DMS153 treated with DMSO at 0.1 percent for 48 hours (cell line): ENCODE data around the gene TGM5.
"Not testable (repeated sequence)": the region's sequence is repeated elsewhere in the genome, so short reads cannot be mapped to it uniquely, and the experiment has no call there.

Experiments used
- DNase-seq: peaks from one replicate; lab custom pipeline; 2025; ENCODE audit not compliant: unreplicated experiment; lab: John Stamatoyannopoulos, UW

TGM5 gene

GRCh38 chr15:43218908-43219706, 47.6 kb downstream of the TGM5 start:
- DNase-seq: no peak

GRCh38 chr15:43215961-43216360, 50.8 kb downstream of the TGM5 start:
- DNase-seq: no peak

- no peak for DNase-seq
Measured at GRCh38 chr15:43214592-43215295, 52.0 kb downstream of the TGM5 start.

GRCh38 chr15:43214169-43214568, 52.6 kb downstream of the TGM5 start:
- no peak for DNase-seq

- DNase-seq: no peak
Measured at GRCh38 chr15:43213466-43213865, 53.3 kb downstream of the TGM5 start.

- no peak for DNase-seq
Measured at GRCh38 chr15:43212951-43213350, 53.8 kb downstream of the TGM5 start.

GRCh38 chr15:43212299-43212698, 54.4 kb downstream of the TGM5 start:
- DNase-seq: no peak

- no peak for DNase-seq
Measured at GRCh38 chr15:43211224-43211735, 55.4 kb downstream of the TGM5 start.

- DNase-seq: no peak
Measured at GRCh38 chr15:43210807-43211206, 55.9 kb downstream of the TGM5 start.

GRCh38 chr15:43210172-43210745, 56.5 kb downstream of the TGM5 start:
- DNase-seq: no peak

- no peak for DNase-seq
Measured at GRCh38 chr15:43209059-43209824, 57.5 kb downstream of the TGM5 start.

GRCh38 chr15:43208052-43209002, 58.4 kb downstream of the TGM5 start:
- DNase-seq: no peak

GRCh38 chr15:43207024-43207423, 59.7 kb downstream of the TGM5 start:
- no peak for DNase-seq

- no peak for DNase-seq
Measured at GRCh38 chr15:43206054-43206453, 60.7 kb downstream of the TGM5 start.

GRCh38 chr15:43204016-43204901, 62.5 kb downstream of the TGM5 start:
- no peak for DNase-seq

- DNase-seq: no peak
Measured at GRCh38 chr15:43199945-43200488, 66.7 kb downstream of the TGM5 start.

- no peak for DNase-seq
Measured at GRCh38 chr15:43198992-43199391, 67.7 kb downstream of the TGM5 start.

- not testable (repeated sequence) for DNase-seq
Measured at GRCh38 chr15:43198556-43198955, 68.2 kb downstream of the TGM5 start.

- not testable (repeated sequence) for DNase-seq
Measured at GRCh38 chr15:43197773-43198172, 69.0 kb downstream of the TGM5 start.
